ENCODE results near the gene TUBG2. TPM values are rescaled to one million over a fixed set of nuclear protein-coding genes. Genes with fewer than 3 reads are reported as not detected.

Gene TUBG2
- total RNA-seq, 1 experiment from 2014 or later = 20.4 TPM

- no peak for DNase-seq
- no peak overlapping the region for H3K23ac ChIP-seq (ENCODE audit: insufficient read length, low read depth, low read length)
- H3K14ac ChIP-seq (ENCODE audit: insufficient read depth, low read length) = no peak overlapping the region
- no peak overlapping the region for H2BK12ac ChIP-seq (ENCODE audit: insufficient read length, low read depth, low read length)
- no peak for TF ChIP-seq CTCF (conservative IDR thresholded peaks at IDR 0.05)
- H3K4me2 ChIP-seq (ENCODE audit: insufficient read depth, insufficient read length, low read length) = no peak overlapping the region
- Mint-ChIP-seq H3K27me3 (ENCODE audit: low read depth) (peaks cover 2% of the 10 kb centered on the region; the same call in 1 of the 2 replicates), H3K9me3 (no peaks in the 10 kb centered on the region), H3K4me1 (peaks cover 9% of the 10 kb centered on the region in 2 experiments), H3K27ac (no peak overlapping the region), H3K4me3 (no peak overlapping the region), H3K36me3 (ENCODE audit: insufficient read depth in 1 of 3, low read depth in 3 of 3) (no peaks in the 10 kb centered on the region)
- H3K23me2 ChIP-seq (ENCODE audit: insufficient read length, low read depth, low read length, poor library complexity, severe bottlenecking) = no peaks in the 10 kb centered on the region
- H3K9me3 ChIP-seq (ENCODE audit: control insufficient read depth, low read depth, low read length) = no peaks in the 10 kb centered on the region
- no peak overlapping the region for H3K27ac ChIP-seq (ENCODE audit: insufficient read length, low read depth, low read length)
- H4K8ac ChIP-seq (replicated peaks; ENCODE audit: insufficient read length, low read depth, low read length) = no peak overlapping the region
- no peak overlapping the region for H2AK5ac ChIP-seq (ENCODE audit: insufficient read length, low read length)
- no peak overlapping the region for H2BK120ac ChIP-seq (ENCODE audit: low read depth, low read length, poor library complexity, severe bottlenecking)
- H4K20me1 ChIP-seq (ENCODE audit: control insufficient read depth, insufficient read depth, insufficient read length) = peaks cover 2% of the 10 kb centered on the region
- H4K91ac ChIP-seq (ENCODE audit: insufficient read length, low read depth, low read length) = no peak overlapping the region
- WGBS (ENCODE audit: extremely low coverage, insufficient read length, low lambda C conversion rate) = no CpG with 5 or more reads among the region's 2 CpGs
- H4K5ac ChIP-seq (ENCODE audit: insufficient read length, low read depth, low read length) = no peak overlapping the region
- no peaks in the 10 kb centered on the region; the same call in 1 of the 2 replicates for H3K4me1 ChIP-seq (ENCODE audit: insufficient read depth, low read length)
- no peak overlapping the region for H3K18ac ChIP-seq (ENCODE audit: insufficient read length, low read depth, low read length)
- no peak overlapping the region for H2BK20ac ChIP-seq (ENCODE audit: low read depth, low read length, poor library complexity, severe bottlenecking)
- H3K27me3 ChIP-seq (ENCODE audit: insufficient read depth, low read length) = no peaks in the 10 kb centered on the region
- H2BK15ac ChIP-seq (ENCODE audit: low read depth, low read length) = no peak overlapping the region
- no peak overlapping the region for H3K56ac ChIP-seq (ENCODE audit: insufficient read length, low read depth, low read length)
- H3K4ac ChIP-seq (ENCODE audit: low read depth, low read length) = no peak overlapping the region
- H3K79me2 ChIP-seq (ENCODE audit: insufficient read depth, low read length) = no peaks in the 10 kb centered on the region
- H2BK5ac ChIP-seq (ENCODE audit: insufficient read length, low read length) = no peak overlapping the region
- H3K79me1 ChIP-seq (ENCODE audit: insufficient read depth, low read depth, low read length, poor library complexity, severe bottlenecking) = no peaks in the 10 kb centered on the region
- no peak overlapping the region for H3T11ph ChIP-seq (ENCODE audit: low read length)
- no peak overlapping the region for H2AFZ ChIP-seq (ENCODE audit: low read length)
- no peak overlapping the region for H3K9ac ChIP-seq (ENCODE audit: extremely low read depth, insufficient read length, low read length)
These were observed 35.8 kb upstream of the TUBG2 start for GRCh38 chr17:42623271-42623670.

All from H9 (cell line).